Ectodermal cell (in vitro differentiated cells): ENCODE data around the gene JTB.
"Not testable (repeated sequence)": the region's sequence is repeated elsewhere in the genome, so short reads cannot be mapped to it uniquely, and the experiment has no call there.

Experiments
- H3K27ac ChIP-seq: 2 replicates; pipeline ENCODE4 v1.7.0; 2013; ENCODE audit warnings: mild to moderate bottlenecking, low read depth, low read length; ENCODE audit not compliant: insufficient read depth, poor library complexity, severe bottlenecking
- H3K27me3 ChIP-seq: 2 replicates; pipeline ENCODE4 v1.7.0; 2013; ENCODE audit warnings: mild to moderate bottlenecking, low read length; ENCODE audit not compliant: insufficient read depth, control insufficient read depth, poor library complexity, severe bottlenecking
- H3K36me3 ChIP-seq: one replicate; pipeline ENCODE4 v1.7.0; 2013; ENCODE audit warnings: low read length; ENCODE audit not compliant: control insufficient read depth, insufficient read depth
- H3K4me1 ChIP-seq: one replicate; pipeline ENCODE4 v1.7.0; 2013; ENCODE audit warnings: low read length; ENCODE audit not compliant: control insufficient read depth, insufficient read depth
- H3K4me3 ChIP-seq: 2 replicates; pipeline ENCODE4 v1.7.0; 2013; ENCODE audit warnings: low read depth, low read length, control low read depth; ENCODE audit not compliant: insufficient read depth
- H3K9me3 ChIP-seq: 2 replicates; pipeline ENCODE4 v1.7.0; 2013; ENCODE audit warnings: mild to moderate bottlenecking, low read length, moderate library complexity; ENCODE audit not compliant: control insufficient read depth
- WGBS, 2 experiments: methylation state at CpG; one replicate each; pipeline ENCODE4 v1.1.7; 2013; ENCODE audit warnings: missing lambda C conversion rate in 2 of 2; 5-methylcytosine and 5-hydroxymethylcytosine counted together

JTB gene

GRCh38 chr1:153995202-153995601 lies 17.7 kb upstream of the JTB start:
- H3K4me1 ChIP-seq = peaks cover 5% of the 10 kb centered on the region
- no peaks in the 10 kb centered on the region for H3K9me3 ChIP-seq
- H3K27me3 ChIP-seq = no peaks in the 10 kb centered on the region
- peaks cover 27% of the 10 kb centered on the region for H3K36me3 ChIP-seq
- no peak overlapping the region for H3K27ac ChIP-seq
- H3K4me3 ChIP-seq = no peak overlapping the region
- WGBS, 2 experiments = 97 to 98% methylated on average over 2 to 3 of the region's 3 CpGs

DNA sequence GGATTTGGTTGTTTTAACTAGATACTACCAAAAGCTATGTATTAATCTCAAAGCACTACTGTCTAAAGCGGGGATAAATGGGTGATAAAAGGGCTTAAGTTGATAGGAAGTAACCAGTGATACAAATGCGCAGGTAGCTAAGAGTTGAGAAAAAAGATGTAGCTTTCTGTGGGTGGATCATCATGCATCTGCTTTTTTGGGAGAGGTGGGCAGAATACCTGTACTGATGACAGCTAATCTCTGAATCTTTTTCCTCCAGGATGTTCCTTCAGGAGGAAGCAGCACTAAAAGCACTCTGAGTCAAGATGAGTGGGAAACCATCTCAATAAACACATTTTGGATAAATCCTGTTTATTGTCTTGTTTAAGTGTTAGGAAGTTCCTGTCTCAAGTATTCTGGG lies 14.3 kb upstream of the JTB start:
- 97 to 99% methylated on average over 2 of the region's 2 CpGs for WGBS, 2 experiments
- H3K36me3 ChIP-seq = peaks cover 27% of the 10 kb centered on the region
- H3K27ac ChIP-seq = no peak overlapping the region
- H3K4me1 ChIP-seq = peaks cover 5% of the 10 kb centered on the region
- H3K27me3 ChIP-seq = no peaks in the 10 kb centered on the region
- no peaks in the 10 kb centered on the region for H3K9me3 ChIP-seq
- peak overlapping the region; percentile 90 for H3K4me3 ChIP-seq

GRCh38 chr1:153991151-153991630 lies 13.7 kb upstream of the JTB start:
- Histone ChIP-seq H3K27me3 (no peaks in the 10 kb centered on the region), H3K36me3 (peaks cover 27% of the 10 kb centered on the region), H3K27ac (peak overlapping the region; percentile 83), H3K4me3 (peak overlapping the region; percentile 90), H3K4me1 (peaks cover 5% of the 10 kb centered on the region), H3K9me3 (no peaks in the 10 kb centered on the region)
- 19 to 26% methylated on average over 7 to 8 of the region's 9 CpGs for WGBS, 2 experiments

DNA sequence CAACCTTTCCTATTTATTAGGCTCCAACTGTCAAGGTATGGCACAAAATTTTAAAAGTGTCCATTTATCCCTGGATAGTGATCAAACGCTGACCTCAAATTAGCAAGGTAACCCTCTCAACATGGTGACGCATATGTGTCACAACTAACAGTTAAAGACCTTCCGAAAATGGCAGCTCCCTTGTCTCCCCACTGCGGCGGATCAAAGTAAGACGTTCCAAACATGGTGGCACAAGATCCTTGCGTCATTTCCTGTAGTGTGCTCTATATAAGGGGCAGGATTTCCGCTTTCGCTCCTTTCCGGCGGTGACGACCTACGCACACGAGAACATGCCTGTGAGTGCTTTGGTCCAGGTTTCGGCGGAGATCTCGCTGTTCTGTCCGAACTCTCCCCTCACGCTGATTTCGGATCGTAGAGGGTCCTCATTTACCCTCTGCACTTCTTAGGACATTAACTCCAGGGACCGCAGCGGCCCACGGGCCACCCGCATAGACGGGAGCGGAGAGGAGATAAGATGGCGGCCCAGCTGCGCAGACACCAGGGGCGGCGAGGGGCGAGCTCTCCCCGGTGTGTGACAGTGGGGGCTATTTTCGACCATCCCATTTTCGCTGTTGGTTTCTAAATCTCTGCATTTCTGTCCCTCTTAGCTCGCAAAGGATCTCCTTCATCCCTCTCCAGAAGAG lies 13.1 kb upstream of the JTB start, which contains the start of gene RPS27:
Gene RPS27, plus strand, starts transcription at position 295 of the 683 bp plus-strand sequence. Its CDS starts 35 bp downstream, at position 330.
- Histone ChIP-seq H3K27me3 (no peaks in the 10 kb centered on the region), H3K9me3 (no peaks in the 10 kb centered on the region), H3K27ac (peak within 1 kb of the TSS; percentile 83), H3K4me3 (peak within 1 kb of the TSS; percentile 90), H3K36me3 (peaks cover 26% of the 10 kb centered on the region), H3K4me1 (peaks cover 5% of the 10 kb centered on the region)
- 0% methylated on average over 36 of the region's 36 CpGs for WGBS, 2 experiments

- no peaks in the 10 kb centered on the region for H3K9me3 ChIP-seq
- H3K4me3 ChIP-seq = no peak overlapping the region
- peaks cover 11% of the 10 kb centered on the region for H3K36me3 ChIP-seq
- no peaks in the 10 kb centered on the region for H3K27me3 ChIP-seq
- H3K27ac ChIP-seq = no peak overlapping the region
- WGBS, 2 experiments = 93 to 94% methylated on average over 7 of the region's 8 CpGs
- H3K4me1 ChIP-seq = peaks cover 14% of the 10 kb centered on the region
Observed at GRCh38 chr1:153987621-153988020, 10.1 kb upstream of the JTB start.

DNA sequence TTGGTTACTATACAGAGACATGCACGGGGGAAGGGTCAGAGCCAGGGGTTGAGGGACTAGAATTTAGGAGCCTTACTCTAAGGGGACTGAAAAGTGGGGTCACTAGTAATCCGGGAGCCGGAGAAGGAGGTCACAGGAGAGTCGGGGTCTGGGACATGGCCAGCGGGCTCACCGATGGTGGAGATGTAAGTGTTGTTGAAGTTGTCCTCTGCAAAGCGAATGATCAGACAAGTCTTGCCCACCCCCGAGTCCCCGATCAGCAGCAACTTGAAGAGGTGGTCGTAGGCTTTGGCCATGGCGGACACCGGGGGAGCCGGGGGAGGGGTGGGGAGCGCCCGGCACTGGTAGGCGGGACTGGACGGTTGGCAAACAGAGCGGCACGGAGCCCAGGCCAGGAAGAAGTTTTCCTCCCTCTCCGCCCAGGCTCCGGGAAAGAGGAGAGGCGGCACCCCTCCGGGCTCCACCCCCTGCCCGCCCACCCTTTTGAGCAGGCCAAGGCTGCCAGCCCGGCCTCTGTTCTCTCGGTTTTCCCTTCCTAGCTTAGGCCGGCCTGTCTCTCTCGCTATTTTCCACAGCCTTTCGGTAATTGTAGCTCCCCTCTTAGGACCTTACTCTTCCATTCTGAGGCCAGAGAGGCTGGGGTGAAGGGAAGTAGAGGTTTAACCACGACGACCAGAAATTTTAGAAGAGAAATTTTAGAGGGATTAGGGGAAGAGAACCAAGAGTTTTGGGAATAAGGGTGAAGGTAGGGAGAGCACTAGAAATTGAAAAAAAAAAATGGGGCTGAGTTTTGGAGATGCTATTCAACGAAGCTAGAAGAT lies 8.7 kb upstream of the JTB start, which contains the start of gene RAB13:
Gene RAB13, minus strand, starts transcription at position 399 of the 821 bp plus-strand sequence. Its CDS starts 103 bp downstream, at position 296.
- H3K4me1 ChIP-seq = peaks cover 9% of the 10 kb centered on the region
- H3K4me3 ChIP-seq = peak within 1 kb of the TSS; percentile 54
- 0% methylated on average over 32 of the region's 32 CpGs for WGBS, 2 experiments

DNA sequence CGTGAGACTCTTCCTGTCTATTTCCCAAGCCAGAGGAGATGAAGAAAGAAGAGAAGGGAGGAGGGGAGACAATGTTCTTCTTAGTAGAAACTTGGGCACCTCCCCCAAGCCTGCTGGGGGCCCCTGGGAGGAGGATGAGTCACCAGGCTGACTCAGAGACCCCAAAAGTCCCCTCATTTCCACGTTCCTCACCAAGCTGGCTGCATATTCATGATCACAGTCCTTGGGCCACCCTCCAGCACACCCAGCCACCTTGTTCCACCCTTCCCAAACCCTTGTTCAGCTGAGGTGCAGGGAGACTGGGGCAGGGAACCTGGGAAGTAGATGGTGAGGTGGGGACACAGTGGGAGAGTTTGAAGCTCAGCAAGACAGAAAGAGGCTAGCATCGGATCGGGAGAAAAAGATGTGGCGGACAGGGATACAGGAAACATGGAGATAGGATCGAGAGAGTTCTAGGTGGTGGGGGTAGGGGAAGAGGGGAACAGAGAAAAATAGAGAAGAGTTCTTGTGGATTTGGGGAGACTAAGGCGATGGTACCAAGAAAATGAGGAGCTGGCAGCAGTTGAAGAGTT lies 8.0 kb upstream of the JTB start:
- H3K4me1 ChIP-seq = peaks cover 9% of the 10 kb centered on the region
- H3K36me3 ChIP-seq = no peaks in the 10 kb centered on the region
- 3 to 6% methylated on average over 7 of the region's 7 CpGs for WGBS, 2 experiments
- H3K27ac ChIP-seq = no peak overlapping the region
- H3K27me3 ChIP-seq = no peaks in the 10 kb centered on the region
- H3K9me3 ChIP-seq = no peaks in the 10 kb centered on the region
- peak overlapping the region; percentile 54 for H3K4me3 ChIP-seq

More for the DNA sequence above, 8.7 kb upstream of the JTB start, which contains the start of gene RAB13:
- no peaks in the 10 kb centered on the region for H3K36me3 ChIP-seq
- no peaks in the 10 kb centered on the region for H3K27me3 ChIP-seq
- H3K27ac ChIP-seq = peak within 1 kb of the TSS; percentile 67
- H3K9me3 ChIP-seq = no peaks in the 10 kb centered on the region

DNA sequence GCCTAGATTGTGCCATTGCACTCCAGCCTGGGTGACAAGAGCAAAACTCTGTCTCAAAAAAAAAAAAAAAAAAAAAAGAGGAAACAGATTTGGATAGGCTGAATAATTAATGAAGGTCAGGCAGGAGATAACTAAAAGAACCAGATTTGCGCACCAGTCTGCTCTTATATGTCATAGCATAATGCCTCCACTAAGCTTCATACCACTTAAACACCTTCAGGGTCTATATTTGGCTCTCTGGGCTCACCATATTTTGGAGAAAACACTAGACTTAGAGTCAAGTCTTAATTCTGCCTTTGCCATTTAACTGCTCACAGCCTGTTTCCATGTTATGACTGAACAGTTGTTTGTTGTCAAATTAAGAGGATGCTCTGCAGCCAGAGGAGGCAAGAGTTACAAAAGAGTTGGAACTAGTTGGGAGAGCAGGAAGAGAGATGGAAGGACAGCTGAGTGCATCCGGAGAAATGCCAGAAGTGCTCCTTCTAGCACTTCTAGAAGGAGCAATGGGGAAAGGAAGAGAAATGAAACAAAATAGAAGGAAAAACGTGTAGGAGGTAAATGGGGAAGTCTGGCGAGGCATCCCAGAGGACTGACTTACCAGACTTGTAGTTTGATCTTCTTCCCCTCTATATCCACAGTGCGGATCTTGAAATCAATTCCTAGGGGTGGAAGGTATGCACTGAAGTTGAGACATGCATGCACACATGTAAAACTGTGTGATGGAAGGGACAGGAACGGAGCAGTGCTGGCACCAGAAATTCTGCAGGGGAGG lies 6.8 kb upstream of the JTB start:
- Histone ChIP-seq H3K36me3 (no peaks in the 10 kb centered on the region), H3K27me3 (no peaks in the 10 kb centered on the region), H3K4me3 (no peak overlapping the region), H3K27ac (no peak overlapping the region), H3K9me3 (no peaks in the 10 kb centered on the region), H3K4me1 (peaks cover 9% of the 10 kb centered on the region)
- WGBS, 2 experiments = 84 to 85% methylated on average over 6 of the region's 6 CpGs

DNA sequence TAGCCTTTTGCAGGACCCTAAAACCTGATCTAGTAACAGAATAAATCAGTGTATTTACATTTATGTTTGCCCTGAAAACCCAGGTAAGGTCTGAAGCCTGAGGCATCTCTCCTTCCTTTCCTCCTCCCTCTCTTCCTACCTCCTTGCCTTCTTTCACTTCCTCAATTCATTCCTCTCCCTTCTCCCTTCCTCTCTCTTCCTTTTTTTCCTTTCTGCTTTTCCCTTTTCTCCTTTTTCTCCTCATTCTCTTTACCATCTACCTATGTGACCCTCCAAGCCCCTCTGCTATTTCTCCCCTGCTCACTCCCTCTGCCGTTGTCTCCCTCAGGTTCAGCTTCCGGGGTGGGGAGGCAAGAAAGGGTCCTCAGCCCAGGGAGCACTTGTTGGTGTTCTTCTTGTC lies 4.3 kb upstream of the JTB start:
- not testable (repeated sequence) for H3K27me3 ChIP-seq, H3K4me3 ChIP-seq, H3K9me3 ChIP-seq, H3K4me1 ChIP-seq, H3K27ac ChIP-seq, H3K36me3 ChIP-seq
- 92 to 95% methylated on average over 2 of the region's 2 CpGs for WGBS, 2 experiments
